Fibroblast of the aortic adventitia (primary cell): ENCODE results near the gene CRB2. TPM values are rescaled to one million over a fixed set of nuclear protein-coding genes. Genes with fewer than 3 reads are reported as not detected.

Experiments used
- DNase-seq: peaks from one replicate; pipeline ENCODE4 v3.0.0-alpha.2; 2010; ENCODE audit warnings: low read depth
- H3K4me3 ChIP-seq: 2 replicates; pipeline ENCODE4 v1.5.1; 2011; ENCODE audit warnings: low read depth, mild to moderate bottlenecking, control low read depth, low read length, moderate library complexity
- CTCF ChIP-seq: IDR thresholded peaks from 2 replicates; pipeline ENCODE4 v1.5.1; 2011; ENCODE audit warnings: mild to moderate bottlenecking, low read length, control low read depth, inconsistent platforms; ENCODE audit not compliant: insufficient read depth
- total RNA-seq: library from RNA; depleted of rRNA; stranded (reverse); fragments of >200 nt; gene quantifications from 2 replicates; pipeline ENCODE4 v1.2.3, GENCODE V29; 2012; ENCODE audit warnings: low replicate concordance

Gene CRB2
- total RNA-seq, result 0.08 TPM in 1 of 2 replicates, not detected in the other

- no peak for DNase-seq
- TF ChIP-seq CTCF, result no peak
- no peak within 1 kb of the TSS for H3K4me3 ChIP-seq
Observed at GRCh38 chr9:123355761-123356431, at the start of gene CRB2. Gene CRB2 (plus strand): TSS chr9:123356197. CDS start chr9:123356261, 64 bp downstream.

- no peak for DNase-seq
- no peak for TF ChIP-seq CTCF
- H3K4me3 ChIP-seq, result no peak overlapping the region
Observed at GRCh38 chr9:123309611-123310010, 46.4 kb upstream of the CRB2 start.

GRCh38 chr9:123310551-123311249 lies 45.3 kb upstream of the CRB2 start:
- TF ChIP-seq CTCF, result no peak
- H3K4me3 ChIP-seq, result no peak overlapping the region
- no peak for DNase-seq

GRCh38 chr9:123311250-123311752 lies 44.7 kb upstream of the CRB2 start:
- no peak for TF ChIP-seq CTCF
- no peak overlapping the region for H3K4me3 ChIP-seq
- no peak for DNase-seq

GRCh38 chr9:123312306-123312877 lies 43.6 kb upstream of the CRB2 start:
- no peak overlapping the region for H3K4me3 ChIP-seq
- TF ChIP-seq CTCF, result no peak
- no peak for DNase-seq

- H3K4me3 ChIP-seq, result no peak overlapping the region
- no peak for DNase-seq
- no peak for TF ChIP-seq CTCF
Observed at GRCh38 chr9:123314617-123315016, 41.4 kb upstream of the CRB2 start.
